ENCODE data around the gene ZNF860. TPM values are rescaled to one million over a fixed set of nuclear protein-coding genes. Genes with fewer than 3 reads are reported as not detected.

ZNF860 gene
- total and polyA plus RNA-seq, 2 donors (not counting 3 experiments of a cell fraction or from before 2014, with no cell fraction given): 0.19 to 0.73 TPM

DNA sequence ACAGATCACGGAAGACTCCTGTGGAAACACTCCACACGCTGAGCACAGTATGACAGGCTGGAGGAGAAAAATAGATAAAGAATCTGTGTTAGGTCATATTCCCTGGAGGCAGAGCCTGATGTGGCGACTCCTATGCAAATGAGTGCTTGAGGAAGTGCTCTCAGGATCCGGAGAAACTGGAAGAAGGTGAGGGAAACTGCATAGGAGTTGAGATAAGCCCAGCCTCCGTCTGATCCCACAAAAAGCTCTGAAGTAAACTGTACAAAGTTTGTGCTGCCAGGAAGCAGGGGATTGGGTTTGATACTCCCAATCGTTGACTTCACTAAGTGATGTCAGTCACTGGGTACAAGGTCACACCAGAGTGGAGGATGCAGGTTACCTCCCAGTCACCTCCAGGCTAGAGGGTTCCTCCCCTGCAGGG is 33.9 kb upstream of the ZNF860 start:
- no peak for TF ChIP-seq MYC (IDR thresholded peaks at IDR 0.05; ENCODE audit: low read depth, low read length)
- no peak for TF ChIP-seq EZH2 (IDR thresholded peaks at IDR 0.05; ENCODE audit: borderline replicate concordance, low read depth, low read length, severe bottlenecking)
- TF ChIP-seq JUN (IDR thresholded peaks at IDR 0.05; ENCODE audit: borderline replicate concordance, insufficient read depth, insufficient read length, low read depth): no peak
- TF ChIP-seq, protein P1, sequence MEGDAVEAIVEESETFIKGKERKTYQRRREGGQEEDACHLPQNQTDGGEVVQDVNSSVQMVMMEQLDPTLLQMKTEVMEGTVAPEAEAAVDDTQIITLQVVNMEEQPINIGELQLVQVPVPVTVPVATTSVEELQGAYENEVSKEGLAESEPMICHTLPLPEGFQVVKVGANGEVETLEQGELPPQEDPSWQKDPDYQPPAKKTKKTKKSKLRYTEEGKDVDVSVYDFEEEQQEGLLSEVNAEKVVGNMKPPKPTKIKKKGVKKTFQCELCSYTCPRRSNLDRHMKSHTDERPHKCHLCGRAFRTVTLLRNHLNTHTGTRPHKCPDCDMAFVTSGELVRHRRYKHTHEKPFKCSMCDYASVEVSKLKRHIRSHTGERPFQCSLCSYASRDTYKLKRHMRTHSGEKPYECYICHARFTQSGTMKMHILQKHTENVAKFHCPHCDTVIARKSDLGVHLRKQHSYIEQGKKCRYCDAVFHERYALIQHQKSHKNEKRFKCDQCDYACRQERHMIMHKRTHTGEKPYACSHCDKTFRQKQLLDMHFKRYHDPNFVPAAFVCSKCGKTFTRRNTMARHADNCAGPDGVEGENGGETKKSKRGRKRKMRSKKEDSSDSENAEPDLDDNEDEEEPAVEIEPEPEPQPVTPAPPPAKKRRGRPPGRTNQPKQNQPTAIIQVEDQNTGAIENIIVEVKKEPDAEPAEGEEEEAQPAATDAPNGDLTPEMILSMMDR (IDR thresholded peaks at IDR 0.05; ENCODE audit: extremely low read depth in 1 of 2, insufficient read depth in 1 of 2, low read depth in 1 of 2, low read length in 2 of 2): no peak
- TF ChIP-seq, protein P2, sequence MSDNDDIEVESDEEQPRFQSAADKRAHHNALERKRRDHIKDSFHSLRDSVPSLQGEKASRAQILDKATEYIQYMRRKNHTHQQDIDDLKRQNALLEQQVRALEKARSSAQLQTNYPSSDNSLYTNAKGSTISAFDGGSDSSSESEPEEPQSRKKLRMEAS (IDR thresholded peaks at IDR 0.05; ENCODE audit: insufficient read depth, insufficient read length): no peak
- no peak for TF ChIP-seq FOS (IDR thresholded peaks at IDR 0.05; ENCODE audit: borderline replicate concordance, insufficient read depth, low read length)
- Histone ChIP-seq H3K27me3 (ENCODE audit: control insufficient read depth in 2 of 2, insufficient read depth in 2 of 2, low read length in 2 of 2) (no peaks in the 10 kb centered on the region), H3K9me3 (replicated peaks; ENCODE audit: control insufficient read depth, insufficient read depth, low read length) (no peaks in the 10 kb centered on the region), H3K79me2 (ENCODE audit: control insufficient read depth, insufficient read depth, low read length) (peaks cover 13% of the 10 kb centered on the region), H3K4me1 (ENCODE audit: control insufficient read depth, extremely low read depth, insufficient read depth, low read length) (no peaks in the 10 kb centered on the region), H4K20me1 (replicated peaks; ENCODE audit: control insufficient read depth, extremely low read depth, insufficient read depth, low read length) (no peaks in the 10 kb centered on the region), H3K4me3 (replicated peaks in 1 of 3; ENCODE audit: insufficient read depth in 1 of 3, low read depth in 1 of 3, low read length in 3 of 3) (no peak overlapping the region), H2AFZ (ENCODE audit: low read depth, low read length) (no peak overlapping the region), H3K9ac (replicated peaks; ENCODE audit: extremely low read depth, insufficient read depth, low read length) (no peak overlapping the region), H3K27ac (ENCODE audit: insufficient read depth, low read depth, low read length) (no peak overlapping the region), H3K4me2 (ENCODE audit: insufficient read depth, low read length) (no peak overlapping the region), H3K36me3 (ENCODE audit: control insufficient read depth in 2 of 2, extremely low read depth in 1 of 2, insufficient read depth in 2 of 2, low read length in 2 of 2) (no peaks in the 10 kb centered on the region), H3K9me1 (replicated peaks; ENCODE audit: control insufficient read depth, extremely low read depth, insufficient read depth, low read length) (no peaks in the 10 kb centered on the region)
- ChIA-PET CTCF (interaction anchor here (1.2 to 1.3 kb wide), 2 partner anchors 13 kb away, joined by 4 to 5 read pairs; no protein-coding TSS in a partner anchor), POLR2A (no interaction called here)
- intact Hi-C loops (cut with micrococcal nuclease) (no loop called here), dilution Hi-C loops (cut with MboI; ENCODE audit: extremely low pct_ligation_motif_present, low sequenced_read_pairs) (no loop called here)
- DNase-seq (ENCODE audit: low read depth, low spot score) (no peak), FAIRE-seq (no peak)
- BruUV-seq (replicated peaks): no TSS peak

All from endothelial cell of umbilical vein (primary cell).